ENCODE measurements around the gene IRF5. TPM values are rescaled to one million over a fixed set of nuclear protein-coding genes. Genes with fewer than 3 reads are reported as not detected.

Gene IRF5
- total and polyA plus RNA-seq, 2 donors = 10.0 to 14.0 TPM

- H3K36me3 ChIP-seq (ENCODE audit: control insufficient read depth in 2 of 2, insufficient read depth in 2 of 2, low read length in 1 of 2) = no peaks in the 10 kb centered on the region
- peaks cover 0 to 2% of the 10 kb centered on the region in 2 donors for H3K4me1 ChIP-seq (ENCODE audit: control insufficient read depth in 2 of 2, insufficient read depth in 2 of 2, low read length in 2 of 2)
- H3K9me3 ChIP-seq (ENCODE audit: control insufficient read depth in 2 of 2, insufficient read depth in 1 of 2, low read length in 1 of 2) = no peaks in the 10 kb centered on the region
- peak in 8 of 9 donors; percentile 42 to 83 (median 56) for DNase-seq (ENCODE audit: low read depth in 6 of 9, low spot score in 9 of 9)
- peaks cover 2 to 30% of the 10 kb centered on the region in 2 donors for H3K27me3 ChIP-seq (ENCODE audit: control insufficient read depth in 2 of 2, insufficient read depth in 1 of 2, low read length in 1 of 2)
- H3K4me3 ChIP-seq (ENCODE audit: low read length in 2 of 2) = no peak overlapping the region
- H3K27ac ChIP-seq (ENCODE audit: low read depth in 1 of 2, low read length in 1 of 2) = no peak overlapping the region
- 41% methylated on average over 8 of the region's 8 CpGs for WGBS
These were observed 33.1 kb upstream of the IRF5 start for GRCh38 chr7:128904381-128905197.

- peaks cover 13 to 46% of the 10 kb centered on the region in 2 donors for H3K27me3 ChIP-seq (ENCODE audit: control insufficient read depth in 2 of 2, insufficient read depth in 1 of 2, low read length in 1 of 2)
- WGBS = 96% methylated on average over 5 of the region's 5 CpGs
- H3K4me1 ChIP-seq (ENCODE audit: control insufficient read depth in 2 of 2, insufficient read depth in 2 of 2, low read length in 2 of 2) = peaks cover 0 to 2% of the 10 kb centered on the region in 2 donors
- H3K4me3 ChIP-seq (ENCODE audit: low read length in 2 of 2) = no peak overlapping the region
- H3K36me3 ChIP-seq (ENCODE audit: control insufficient read depth in 2 of 2, insufficient read depth in 2 of 2, low read length in 1 of 2) = no peaks in the 10 kb centered on the region
- DNase-seq (ENCODE audit: low read depth in 6 of 9, low spot score in 9 of 9) = no peak
- H3K9me3 ChIP-seq (ENCODE audit: control insufficient read depth in 2 of 2, insufficient read depth in 1 of 2, low read length in 1 of 2) = no peaks in the 10 kb centered on the region
- no peak overlapping the region for H3K27ac ChIP-seq (ENCODE audit: low read depth in 1 of 2, low read length in 1 of 2)
These were observed 31.5 kb upstream of the IRF5 start for GRCh38 chr7:128906001-128906765.

DNA sequence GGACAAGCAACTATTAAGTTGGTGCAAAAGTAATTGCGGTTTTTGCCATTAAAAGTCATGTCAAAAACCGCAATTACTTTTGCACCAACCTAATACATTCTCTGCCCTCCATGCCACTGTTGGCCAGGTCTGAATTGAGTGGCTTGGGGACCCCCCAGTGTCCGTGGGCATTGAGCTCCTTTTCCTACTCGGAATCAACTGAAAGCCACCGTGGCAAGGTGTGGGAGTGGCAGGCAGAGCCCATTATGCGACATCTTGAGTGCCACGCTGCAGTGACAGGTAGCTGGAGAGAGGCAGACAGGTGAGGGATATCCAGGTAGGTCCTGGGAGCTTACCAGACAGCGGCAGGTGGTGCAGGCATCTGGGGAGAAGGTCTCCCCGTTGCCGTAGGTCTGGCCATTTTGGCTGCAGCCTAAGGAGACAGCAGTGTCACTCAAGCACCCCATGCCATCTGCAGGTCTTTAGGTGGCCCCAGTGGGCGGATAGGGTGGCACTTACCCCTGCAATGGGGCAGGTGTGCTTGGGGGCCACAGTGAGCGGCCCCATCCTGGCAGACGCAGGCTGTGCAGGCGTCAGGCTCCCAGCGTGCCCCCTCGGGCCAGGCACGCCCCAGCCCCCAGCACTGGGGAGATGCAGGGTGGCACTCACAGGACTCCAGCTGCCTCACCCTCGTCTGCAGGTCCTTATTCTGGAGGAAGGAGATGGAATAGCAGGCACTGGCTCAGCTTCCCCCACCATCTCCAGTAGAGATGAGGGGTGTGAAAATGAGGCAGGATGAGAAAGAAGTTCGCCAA is 30.8 kb upstream of the IRF5 start:
- H3K4me1 ChIP-seq (ENCODE audit: control insufficient read depth in 2 of 2, insufficient read depth in 2 of 2, low read length in 2 of 2) = peaks cover 0 to 2% of the 10 kb centered on the region in 2 donors
- no peak for DNase-seq (ENCODE audit: low read depth in 6 of 9, low spot score in 9 of 9)
- H3K36me3 ChIP-seq (ENCODE audit: control insufficient read depth in 2 of 2, insufficient read depth in 2 of 2, low read length in 1 of 2) = no peaks in the 10 kb centered on the region
- H3K4me3 ChIP-seq (ENCODE audit: low read length in 2 of 2) = no peak overlapping the region
- H3K27me3 ChIP-seq (ENCODE audit: control insufficient read depth in 2 of 2, insufficient read depth in 1 of 2, low read length in 1 of 2) = peaks cover 13 to 54% of the 10 kb centered on the region in 2 donors
- WGBS = 95% methylated on average over 19 of the region's 19 CpGs
- no peaks in the 10 kb centered on the region for H3K9me3 ChIP-seq (ENCODE audit: control insufficient read depth in 2 of 2, insufficient read depth in 1 of 2, low read length in 1 of 2)
- no peak overlapping the region for H3K27ac ChIP-seq (ENCODE audit: low read depth in 1 of 2, low read length in 1 of 2)

DNA sequence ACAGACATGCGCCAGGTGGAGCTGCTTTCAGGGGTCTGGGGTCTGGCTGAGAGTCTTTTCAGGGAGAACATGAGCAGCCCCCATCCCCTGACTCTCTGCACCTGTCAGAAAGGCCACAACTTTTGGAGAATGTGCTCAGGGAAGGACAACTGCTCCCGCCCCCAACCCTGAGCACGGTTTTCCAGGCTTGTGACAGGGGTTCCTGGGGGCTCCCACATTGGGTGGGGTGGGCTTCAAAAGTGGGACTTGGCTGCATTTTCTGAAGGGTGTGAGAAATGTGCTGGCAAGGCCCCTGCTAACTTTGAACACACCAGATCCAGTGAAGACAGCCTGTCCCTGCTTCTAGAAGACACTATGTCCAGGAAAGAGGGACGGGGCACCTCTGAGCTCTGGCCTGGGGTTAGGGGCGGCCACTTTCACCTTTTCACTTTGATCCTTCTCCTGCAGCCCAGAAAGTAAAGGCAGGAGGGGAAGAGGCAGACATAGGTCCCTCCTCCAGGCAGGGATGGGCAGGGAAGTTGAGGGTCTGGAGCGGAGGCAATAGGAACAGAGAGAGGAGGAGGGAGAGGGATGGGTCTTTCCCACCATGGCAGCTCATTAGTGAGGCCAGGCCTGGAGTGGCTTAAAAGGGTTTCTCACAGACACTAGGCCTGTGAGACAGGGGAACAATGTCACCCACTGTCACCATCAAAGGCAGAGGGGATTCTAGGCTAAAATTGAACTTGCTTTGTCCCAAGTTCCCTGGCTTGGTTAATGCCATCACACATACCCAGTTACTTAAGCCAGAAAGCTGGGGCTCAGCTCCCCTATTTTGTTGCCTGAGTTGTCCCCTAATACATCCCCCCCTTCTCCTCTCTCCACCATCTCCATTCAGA is 28.7 kb upstream of the IRF5 start:
- Histone ChIP-seq H3K36me3 (ENCODE audit: control insufficient read depth in 2 of 2, insufficient read depth in 2 of 2, low read length in 1 of 2) (no peaks in the 10 kb centered on the region), H3K4me1 (ENCODE audit: control insufficient read depth in 2 of 2, insufficient read depth in 2 of 2, low read length in 2 of 2) (peaks cover 0 to 2% of the 10 kb centered on the region in 2 donors), H3K27ac (ENCODE audit: low read depth in 1 of 2, low read length in 1 of 2) (no peak overlapping the region), H3K4me3 (ENCODE audit: low read length in 2 of 2) (no peak overlapping the region), H3K9me3 (ENCODE audit: control insufficient read depth in 2 of 2, insufficient read depth in 1 of 2, low read length in 1 of 2) (no peaks in the 10 kb centered on the region), H3K27me3 (ENCODE audit: control insufficient read depth in 2 of 2, insufficient read depth in 1 of 2, low read length in 1 of 2) (peaks cover 13 to 61% of the 10 kb centered on the region in 2 donors)
- WGBS = 96% methylated on average over 6 of the region's 6 CpGs
- no peak for DNase-seq (ENCODE audit: low read depth in 6 of 9, low spot score in 9 of 9)

DNA sequence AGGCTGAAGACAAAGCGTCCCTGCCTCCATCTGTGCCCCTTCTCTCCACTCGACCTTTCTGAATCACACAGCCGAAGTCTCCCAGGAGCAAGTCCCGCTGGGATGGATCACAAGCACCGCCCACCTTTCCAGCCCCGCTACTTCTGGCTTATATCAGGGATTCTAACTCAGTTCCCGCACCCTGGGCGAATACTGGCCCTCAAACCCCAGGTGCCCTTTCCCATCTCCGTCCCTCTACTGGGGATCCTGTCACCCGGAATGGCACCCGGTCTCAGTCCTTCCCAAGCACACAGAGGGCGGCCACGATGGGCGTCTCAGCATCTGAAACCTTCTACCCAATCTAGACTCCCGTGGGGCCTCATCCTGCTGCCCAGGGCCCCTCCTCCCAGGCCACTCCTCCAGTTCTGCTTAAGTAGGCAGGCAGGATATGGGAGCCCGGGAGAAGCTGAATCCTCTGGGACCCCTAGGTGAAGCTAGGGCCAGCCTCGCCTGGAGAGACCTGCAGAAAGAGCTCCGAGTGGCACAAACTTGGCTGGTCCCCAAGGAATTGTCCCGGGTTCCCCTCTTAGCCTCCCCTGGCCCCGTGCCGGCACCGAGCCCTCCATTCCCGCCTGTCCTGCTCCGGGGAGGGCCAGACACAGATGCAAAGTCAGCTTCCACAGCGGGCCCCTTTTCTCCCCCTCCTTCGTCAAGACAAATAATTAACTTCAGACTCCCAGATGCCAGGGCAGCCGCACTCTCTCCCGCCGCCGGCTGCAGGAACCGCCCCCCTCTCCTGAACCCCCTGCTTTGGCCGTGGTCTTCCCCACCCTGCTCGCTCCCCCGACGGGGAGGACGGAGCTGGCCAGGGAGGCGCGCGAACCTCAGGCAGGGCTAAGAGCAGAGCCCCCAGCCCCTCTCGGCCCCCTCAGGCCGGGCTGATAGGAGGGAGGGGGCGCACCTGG is 27.8 kb upstream of the IRF5 start:
- WGBS = 33% methylated on average over 42 of the region's 42 CpGs
- DNase-seq (ENCODE audit: low read depth in 6 of 9, low spot score in 9 of 9) = no peak
- Histone ChIP-seq H3K4me3 (ENCODE audit: low read length in 2 of 2) (no peak overlapping the region), H3K36me3 (ENCODE audit: control insufficient read depth in 2 of 2, insufficient read depth in 2 of 2, low read length in 1 of 2) (no peaks in the 10 kb centered on the region), H3K27me3 (ENCODE audit: control insufficient read depth in 2 of 2, insufficient read depth in 1 of 2, low read length in 1 of 2) (peaks cover 22 to 70% of the 10 kb centered on the region in 2 donors), H3K27ac (ENCODE audit: low read depth in 1 of 2, low read length in 1 of 2) (no peak overlapping the region), H3K9me3 (ENCODE audit: control insufficient read depth in 2 of 2, insufficient read depth in 1 of 2, low read length in 1 of 2) (no peaks in the 10 kb centered on the region), H3K4me1 (ENCODE audit: control insufficient read depth in 2 of 2, insufficient read depth in 2 of 2, low read length in 2 of 2) (no peaks in the 10 kb centered on the region)

DNA sequence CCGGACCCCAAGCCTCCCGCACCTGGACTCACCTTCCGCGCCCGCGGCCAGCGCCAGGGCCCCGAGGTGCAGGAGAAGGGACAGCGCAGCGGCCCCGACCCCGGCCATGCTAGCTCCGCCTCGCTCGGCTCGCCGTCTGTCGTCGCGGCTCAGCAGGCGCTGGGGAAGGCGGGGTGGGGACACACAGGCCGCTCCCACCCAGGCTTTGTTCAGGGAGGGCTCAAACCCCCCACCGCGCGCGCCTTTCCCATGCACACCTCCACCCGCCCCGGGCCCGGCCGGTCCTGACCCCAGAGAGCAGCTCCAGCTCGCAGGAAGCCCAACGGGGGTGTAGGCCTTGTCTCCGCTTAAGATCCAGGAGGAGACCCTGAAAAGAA is 27.2 kb upstream of the IRF5 start, which contains the start of gene KCP:
Gene KCP (minus strand): TSS at position 141 of the 377 bp plus-strand sequence. CDS start 33 bp downstream, at position 108.
- H3K27ac ChIP-seq (ENCODE audit: low read depth in 1 of 2, low read length in 1 of 2) = no peak within 1 kb of the TSS
- peaks cover 23 to 77% of the 10 kb centered on the region in 2 donors for H3K27me3 ChIP-seq (ENCODE audit: control insufficient read depth in 2 of 2, insufficient read depth in 1 of 2, low read length in 1 of 2)
- DNase-seq (ENCODE audit: low read depth in 6 of 9, low spot score in 9 of 9) = no peak
- no peaks in the 10 kb centered on the region for H3K9me3 ChIP-seq (ENCODE audit: control insufficient read depth in 2 of 2, insufficient read depth in 1 of 2, low read length in 1 of 2)
- H3K4me3 ChIP-seq (ENCODE audit: low read length in 2 of 2) = no peak within 1 kb of the TSS
- 51% methylated on average over 34 of the region's 34 CpGs for WGBS
- peaks cover 0 to 3% of the 10 kb centered on the region in 2 donors for H3K4me1 ChIP-seq (ENCODE audit: control insufficient read depth in 2 of 2, insufficient read depth in 2 of 2, low read length in 2 of 2)
- no peaks in the 10 kb centered on the region for H3K36me3 ChIP-seq (ENCODE audit: control insufficient read depth in 2 of 2, insufficient read depth in 2 of 2, low read length in 1 of 2)

DNA sequence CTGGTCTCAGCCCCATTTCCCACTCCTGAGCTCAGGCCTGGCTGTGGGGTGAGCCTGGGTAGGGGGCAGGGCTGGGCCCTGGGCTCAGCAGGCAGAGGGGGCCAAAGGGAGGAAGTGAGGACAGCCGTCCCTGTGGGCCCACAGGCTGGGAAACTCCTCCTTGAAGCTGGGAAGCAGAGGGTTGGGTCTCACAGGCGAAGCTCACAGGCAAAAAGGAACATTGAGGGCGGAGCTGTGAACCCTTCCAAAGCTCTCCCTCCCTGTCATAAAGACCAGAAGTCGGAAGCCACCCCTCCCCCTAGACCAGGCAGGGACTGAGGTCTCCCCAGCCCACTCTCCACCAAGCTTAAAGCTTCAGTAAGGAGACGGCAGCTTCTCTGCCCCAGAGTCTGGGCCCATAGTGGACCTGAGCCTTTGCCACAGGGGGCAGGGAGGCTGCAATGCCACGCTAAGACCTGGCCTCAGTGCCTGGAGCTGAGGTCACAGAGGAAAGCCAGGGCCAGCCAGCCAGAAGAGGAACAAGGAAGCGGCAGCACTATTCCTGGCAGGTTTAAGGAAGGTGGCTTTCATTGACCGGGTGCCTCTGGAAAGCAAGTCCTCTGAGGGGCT is 26.2 kb upstream of the IRF5 start:
- no peak for DNase-seq (ENCODE audit: low read depth in 6 of 9, low spot score in 9 of 9)
- H3K4me1 ChIP-seq (ENCODE audit: control insufficient read depth in 2 of 2, insufficient read depth in 2 of 2, low read length in 2 of 2) = peaks cover 0 to 4% of the 10 kb centered on the region in 2 donors
- no peak overlapping the region for H3K27ac ChIP-seq (ENCODE audit: low read depth in 1 of 2, low read length in 1 of 2)
- WGBS = 91% methylated on average over 8 of the region's 8 CpGs
- no peak overlapping the region for H3K4me3 ChIP-seq (ENCODE audit: low read length in 2 of 2)
- peaks cover 32 to 87% of the 10 kb centered on the region in 2 donors for H3K27me3 ChIP-seq (ENCODE audit: control insufficient read depth in 2 of 2, insufficient read depth in 1 of 2, low read length in 1 of 2)
- no peaks in the 10 kb centered on the region for H3K36me3 ChIP-seq (ENCODE audit: control insufficient read depth in 2 of 2, insufficient read depth in 2 of 2, low read length in 1 of 2)
- H3K9me3 ChIP-seq (ENCODE audit: control insufficient read depth in 2 of 2, insufficient read depth in 1 of 2, low read length in 1 of 2) = no peaks in the 10 kb centered on the region
